ENCODE data around the gene ANKS1A.

- TF ChIP-seq, protein P1, sequence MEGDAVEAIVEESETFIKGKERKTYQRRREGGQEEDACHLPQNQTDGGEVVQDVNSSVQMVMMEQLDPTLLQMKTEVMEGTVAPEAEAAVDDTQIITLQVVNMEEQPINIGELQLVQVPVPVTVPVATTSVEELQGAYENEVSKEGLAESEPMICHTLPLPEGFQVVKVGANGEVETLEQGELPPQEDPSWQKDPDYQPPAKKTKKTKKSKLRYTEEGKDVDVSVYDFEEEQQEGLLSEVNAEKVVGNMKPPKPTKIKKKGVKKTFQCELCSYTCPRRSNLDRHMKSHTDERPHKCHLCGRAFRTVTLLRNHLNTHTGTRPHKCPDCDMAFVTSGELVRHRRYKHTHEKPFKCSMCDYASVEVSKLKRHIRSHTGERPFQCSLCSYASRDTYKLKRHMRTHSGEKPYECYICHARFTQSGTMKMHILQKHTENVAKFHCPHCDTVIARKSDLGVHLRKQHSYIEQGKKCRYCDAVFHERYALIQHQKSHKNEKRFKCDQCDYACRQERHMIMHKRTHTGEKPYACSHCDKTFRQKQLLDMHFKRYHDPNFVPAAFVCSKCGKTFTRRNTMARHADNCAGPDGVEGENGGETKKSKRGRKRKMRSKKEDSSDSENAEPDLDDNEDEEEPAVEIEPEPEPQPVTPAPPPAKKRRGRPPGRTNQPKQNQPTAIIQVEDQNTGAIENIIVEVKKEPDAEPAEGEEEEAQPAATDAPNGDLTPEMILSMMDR (conservative IDR thresholded peaks at IDR 0.05) = no peak
- no peak for TF ChIP-seq ZFX (IDR thresholded peaks at IDR 0.05)
Measured at GRCh38 chr6:35084041-35084491, 195.0 kb downstream of the ANKS1A start.

Measured in C4-2B (cell line).